T-helper 1 cell treated with Interleukin-12 subunit alpha and Interleukin-12 subunit beta and Interleukin-4 antibody, amounts not matched to agents 30 μg/mL and 1 μg/mL, for 36 hours (primary cell): ENCODE data around the gene HSD17B7.
A peak's percentile ranks its signal among the peaks of the same experiment; 100 is the strongest.
"Not testable (repeated sequence)": the region's sequence is repeated elsewhere in the genome, so short reads cannot be mapped to it uniquely, and the experiment has no call there.

Experiments
- H3K27ac Mint-ChIP-seq: one replicate; pipeline ENCODE4 v1.8.0; 2021; ENCODE audit warnings: mild to moderate bottlenecking, mixed read lengths
- H3K27me3 Mint-ChIP-seq: one replicate; pipeline ENCODE4 v1.8.0; 2021; ENCODE audit warnings: low read depth, mixed read lengths
- H3K36me3 Mint-ChIP-seq: one replicate; pipeline ENCODE4 v1.8.0; 2021; ENCODE audit warnings: low read depth, mixed read lengths
- H3K4me1 Mint-ChIP-seq: one replicate; pipeline ENCODE4 v1.8.0; 2021; ENCODE audit warnings: low read depth, mixed read lengths
- H3K4me3 Mint-ChIP-seq: one replicate; pipeline ENCODE4 v1.8.0; 2021; ENCODE audit warnings: mild to moderate bottlenecking, moderate library complexity, mixed read lengths
- H3K9me3 Mint-ChIP-seq: one replicate; pipeline ENCODE4 v1.8.0; 2021; ENCODE audit warnings: mixed read lengths

HSD17B7 gene

GRCh38 chr1:162784926-162785325 is 5.6 kb upstream of the HSD17B7 start:
- not testable (repeated sequence) for H3K9me3 Mint-ChIP-seq, H3K4me1 Mint-ChIP-seq, H3K36me3 Mint-ChIP-seq, H3K4me3 Mint-ChIP-seq, H3K27ac Mint-ChIP-seq
- H3K27me3 Mint-ChIP-seq, result peaks cover 18% of the 10 kb centered on the region

GRCh38 chr1:162788783-162789182 is 1.7 kb upstream of the HSD17B7 start:
- H3K4me3 Mint-ChIP-seq, H3K27me3 Mint-ChIP-seq, H3K9me3 Mint-ChIP-seq, H3K27ac Mint-ChIP-seq, H3K36me3 Mint-ChIP-seq, H3K4me1 Mint-ChIP-seq: not testable (repeated sequence)

DNA sequence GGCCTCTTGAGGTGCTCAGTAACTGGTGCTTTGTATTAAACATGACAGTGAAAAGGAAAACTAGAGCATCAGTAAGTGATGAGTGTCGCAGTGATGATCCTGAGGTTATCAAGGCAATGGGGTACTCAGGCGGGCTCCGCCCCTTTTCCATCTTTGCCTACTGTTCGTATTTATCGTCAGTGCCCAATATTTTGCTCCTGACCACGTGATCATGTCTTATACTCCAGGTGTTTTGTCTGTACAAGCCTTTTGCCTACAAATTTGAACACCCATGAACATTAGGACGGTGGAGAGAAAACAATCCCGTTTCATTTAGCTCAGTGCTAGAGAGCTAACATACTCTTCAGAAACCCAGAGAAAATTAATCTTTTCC is 469 bp downstream of the HSD17B7 start:
- not testable (repeated sequence) for H3K36me3 Mint-ChIP-seq, H3K4me1 Mint-ChIP-seq, H3K9me3 Mint-ChIP-seq, H3K27me3 Mint-ChIP-seq
- Mint-ChIP-seq H3K4me3 (peak overlapping the region; percentile 86), H3K27ac (peak overlapping the region; percentile 95)

DNA sequence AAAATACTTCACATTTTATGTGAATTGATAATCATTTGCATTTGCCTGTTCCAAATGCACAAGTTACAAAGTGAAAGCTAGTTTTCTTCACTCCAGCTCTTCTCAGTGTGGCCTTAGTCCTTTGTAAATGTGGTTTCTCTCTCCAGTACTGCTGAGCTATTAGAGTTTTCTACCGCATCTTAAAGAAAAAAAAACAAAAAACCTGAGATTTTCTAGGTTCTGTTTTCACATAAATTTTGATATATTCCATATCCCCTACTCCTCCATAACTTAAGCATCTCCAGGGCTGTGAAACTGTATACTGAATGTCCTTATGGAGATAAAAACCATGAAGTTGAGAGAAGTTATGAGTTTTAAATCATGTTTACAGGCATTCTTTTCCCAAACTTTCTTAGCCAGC is 3.8 kb downstream of the HSD17B7 start:
- not testable (repeated sequence) for H3K9me3 Mint-ChIP-seq, H3K27ac Mint-ChIP-seq, H3K4me3 Mint-ChIP-seq, H3K27me3 Mint-ChIP-seq
- Mint-ChIP-seq H3K4me1 (peaks cover 12% of the 10 kb centered on the region), H3K36me3 (peaks cover 20% of the 10 kb centered on the region)

GRCh38 chr1:162796617-162797279 is 6.2 kb downstream of the HSD17B7 start:
- not testable (repeated sequence) for H3K27me3 Mint-ChIP-seq, H3K9me3 Mint-ChIP-seq, H3K4me1 Mint-ChIP-seq, H3K27ac Mint-ChIP-seq, H3K4me3 Mint-ChIP-seq
- peaks cover 36% of the 10 kb centered on the region for H3K36me3 Mint-ChIP-seq

DNA sequence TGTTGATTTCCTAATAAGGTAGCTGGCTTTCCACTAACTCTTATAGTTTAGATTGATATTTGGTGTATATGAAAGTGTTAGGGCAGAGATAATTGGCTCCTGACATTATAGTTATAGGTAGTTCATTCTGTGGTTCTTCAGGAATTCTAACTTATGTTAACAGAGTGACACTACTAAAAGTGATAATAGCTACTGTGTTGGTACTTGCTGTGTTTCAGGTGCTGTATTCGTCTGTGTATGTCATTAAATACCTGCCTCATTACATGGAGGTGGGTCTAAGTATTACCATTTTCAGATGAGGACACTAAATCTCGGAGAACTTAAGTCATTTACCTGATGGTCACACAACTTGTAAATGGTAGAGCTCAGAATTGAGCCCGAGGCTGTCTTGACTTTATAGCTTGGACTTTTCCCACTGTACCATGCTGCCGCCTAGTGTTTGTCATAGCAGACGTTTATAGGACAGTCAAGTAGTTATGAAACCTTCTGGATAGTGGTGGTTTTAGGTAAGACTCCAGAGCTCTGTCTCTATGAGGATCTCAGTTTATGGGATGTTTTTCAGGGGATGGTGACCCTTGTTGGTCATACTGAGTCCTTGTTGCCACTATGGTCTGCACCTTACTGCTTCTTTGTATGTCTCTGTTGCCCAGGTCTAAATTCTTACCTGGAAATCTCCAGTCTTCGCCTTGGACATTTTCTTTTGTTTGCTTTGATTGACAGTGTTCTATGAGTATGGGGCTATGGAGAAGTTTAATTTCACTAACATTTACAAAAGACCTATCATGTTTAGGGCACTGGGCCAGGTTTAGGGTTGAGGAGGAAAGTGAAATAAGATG is 9.7 kb downstream of the HSD17B7 start:
- not testable (repeated sequence) for H3K9me3 Mint-ChIP-seq, H3K4me1 Mint-ChIP-seq, H3K27ac Mint-ChIP-seq, H3K27me3 Mint-ChIP-seq, H3K4me3 Mint-ChIP-seq
- peaks cover 39% of the 10 kb centered on the region for H3K36me3 Mint-ChIP-seq

DNA sequence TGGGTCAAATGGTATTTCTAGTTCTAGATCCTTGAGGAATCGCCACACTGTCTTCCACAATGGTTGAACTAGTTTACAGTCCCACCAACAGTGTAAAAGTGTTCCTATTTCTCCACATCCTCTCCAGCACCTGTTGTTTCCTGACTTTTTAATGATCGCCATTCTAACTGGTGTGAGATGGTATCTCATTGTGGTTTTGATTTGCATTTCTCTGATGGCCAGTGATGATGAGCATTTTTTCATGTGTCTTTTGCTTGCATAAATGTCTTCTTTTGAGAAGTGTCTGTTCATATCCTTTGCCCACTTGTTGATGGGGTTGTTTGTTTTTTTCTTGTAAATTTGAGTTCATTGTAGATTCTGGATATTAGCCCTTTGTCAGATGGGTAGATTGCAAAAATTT is 17.0 kb downstream of the HSD17B7 start:
- not testable (repeated sequence) for H3K4me1 Mint-ChIP-seq, H3K27me3 Mint-ChIP-seq, H3K9me3 Mint-ChIP-seq, H3K4me3 Mint-ChIP-seq, H3K27ac Mint-ChIP-seq
- peaks cover 37% of the 10 kb centered on the region for H3K36me3 Mint-ChIP-seq

GRCh38 chr1:162812357-162812756 is 21.9 kb downstream of the HSD17B7 start:
- peaks cover 18% of the 10 kb centered on the region for H3K36me3 Mint-ChIP-seq
- H3K9me3 Mint-ChIP-seq, H3K27me3 Mint-ChIP-seq, H3K27ac Mint-ChIP-seq, H3K4me3 Mint-ChIP-seq, H3K4me1 Mint-ChIP-seq: not testable (repeated sequence)

DNA sequence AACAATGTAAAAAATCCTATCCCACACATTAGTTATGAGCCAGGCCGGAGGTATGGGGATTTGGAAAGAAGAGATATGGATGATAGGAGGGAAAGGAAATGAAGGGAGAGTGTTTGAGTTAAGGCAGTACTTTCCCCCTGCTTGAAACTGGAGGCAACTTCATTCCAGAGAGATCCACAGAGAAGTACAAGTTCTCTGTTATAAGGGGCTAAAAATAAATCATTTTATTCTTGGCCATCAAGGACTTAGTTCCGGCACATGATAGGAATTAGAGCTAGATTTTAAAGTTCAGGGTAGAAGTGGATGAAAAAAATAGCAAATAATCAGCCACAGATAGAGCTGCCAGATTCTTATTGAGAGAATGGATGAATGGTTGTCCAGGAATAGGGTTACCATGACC is 27.6 kb downstream of the HSD17B7 start:
- H3K4me1 Mint-ChIP-seq, result peaks cover 14% of the 10 kb centered on the region
- H3K4me3 Mint-ChIP-seq, H3K27ac Mint-ChIP-seq, H3K9me3 Mint-ChIP-seq, H3K36me3 Mint-ChIP-seq: not testable (repeated sequence)
- H3K27me3 Mint-ChIP-seq, result peaks cover 24% of the 10 kb centered on the region

DNA sequence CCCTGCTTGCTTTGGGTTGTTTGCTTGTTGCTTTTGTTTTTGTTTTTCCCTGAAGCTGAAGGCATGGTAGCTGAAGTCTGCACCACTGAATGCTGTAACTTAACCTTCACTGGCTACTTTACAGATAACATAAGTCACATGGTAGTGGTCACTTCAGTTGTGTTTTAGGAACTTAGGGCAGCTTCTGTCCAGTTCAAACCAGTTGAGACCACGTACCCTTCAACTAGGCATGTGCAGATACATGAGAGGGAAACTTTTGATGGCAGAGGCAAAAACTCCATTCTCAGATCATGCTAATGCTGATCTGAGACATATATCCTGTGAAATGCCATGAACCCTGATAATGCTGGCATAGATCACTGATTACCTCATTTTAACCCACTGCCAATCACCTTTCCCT is 28.2 kb downstream of the HSD17B7 start:
- peaks cover 17% of the 10 kb centered on the region for H3K4me1 Mint-ChIP-seq
- peaks cover 27% of the 10 kb centered on the region for H3K27me3 Mint-ChIP-seq
- H3K36me3 Mint-ChIP-seq, H3K9me3 Mint-ChIP-seq, H3K27ac Mint-ChIP-seq, H3K4me3 Mint-ChIP-seq: not testable (repeated sequence)

DNA sequence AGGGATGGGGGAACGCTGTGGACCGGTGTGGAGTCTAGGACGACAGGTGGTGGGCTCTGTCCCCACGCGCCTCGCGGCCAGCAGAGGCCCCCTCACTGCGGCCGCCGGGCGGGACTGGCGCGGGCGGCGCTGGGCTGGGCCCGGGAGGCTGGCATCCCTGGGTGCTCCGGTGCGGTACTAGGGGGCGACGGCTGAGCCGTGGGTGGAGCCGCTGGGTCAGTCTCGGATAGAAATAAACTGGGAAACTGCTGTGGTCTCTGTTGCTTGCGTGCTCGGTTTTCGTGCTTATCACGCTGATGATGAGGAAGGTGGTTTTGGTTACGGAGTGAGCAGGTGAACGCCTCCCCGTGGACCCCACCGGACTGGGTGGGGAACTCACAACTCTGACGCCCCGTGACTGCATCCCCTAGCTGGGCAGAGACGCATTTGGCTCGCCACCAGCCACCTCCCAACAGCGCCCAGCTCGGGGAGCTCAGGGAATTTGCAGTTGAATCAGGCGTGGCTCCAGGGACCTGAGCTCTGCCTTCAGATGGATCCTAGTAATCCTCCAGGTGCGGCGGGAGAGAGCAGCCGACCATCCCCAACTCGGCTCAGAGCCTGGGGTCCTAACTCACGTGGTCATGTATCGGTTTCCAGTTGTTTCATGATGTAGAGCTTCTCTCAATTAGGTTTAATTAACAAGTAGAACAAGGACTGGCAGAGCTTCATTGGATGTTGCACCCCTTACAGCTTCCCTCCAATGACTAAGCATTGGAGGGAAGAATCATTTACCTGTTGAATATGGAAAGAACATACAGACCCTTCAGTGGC is 32.1 kb downstream of the HSD17B7 start:
- peaks cover 38% of the 10 kb centered on the region for H3K27me3 Mint-ChIP-seq
- H3K27ac Mint-ChIP-seq, result no peak overlapping the region
- H3K9me3 Mint-ChIP-seq, result no peaks in the 10 kb centered on the region
- peaks cover 17% of the 10 kb centered on the region for H3K4me1 Mint-ChIP-seq
- peak overlapping the region; percentile 68 for H3K4me3 Mint-ChIP-seq
- H3K36me3 Mint-ChIP-seq, result no peaks in the 10 kb centered on the region

DNA sequence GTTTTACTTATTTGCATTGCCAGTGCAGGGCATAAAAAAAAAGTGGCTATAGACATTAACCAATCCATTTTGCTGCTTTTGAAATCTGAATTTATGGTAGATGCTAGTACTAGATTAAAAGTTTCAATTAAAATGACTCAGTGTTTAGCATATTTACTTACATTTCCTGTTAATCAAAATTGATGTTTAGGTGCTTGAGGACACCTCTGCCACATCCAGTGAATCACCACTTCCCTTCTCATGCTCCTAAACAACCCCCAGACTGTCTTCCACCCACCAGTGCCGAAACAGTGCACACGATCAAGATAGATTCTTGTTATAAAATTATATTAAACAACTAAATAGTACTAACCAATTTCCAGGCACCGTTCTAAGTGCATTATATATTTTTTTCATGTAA is 32.7 kb downstream of the HSD17B7 start:
- Mint-ChIP-seq H3K36me3 (no peaks in the 10 kb centered on the region), H3K4me3 (no peak overlapping the region)

DNA sequence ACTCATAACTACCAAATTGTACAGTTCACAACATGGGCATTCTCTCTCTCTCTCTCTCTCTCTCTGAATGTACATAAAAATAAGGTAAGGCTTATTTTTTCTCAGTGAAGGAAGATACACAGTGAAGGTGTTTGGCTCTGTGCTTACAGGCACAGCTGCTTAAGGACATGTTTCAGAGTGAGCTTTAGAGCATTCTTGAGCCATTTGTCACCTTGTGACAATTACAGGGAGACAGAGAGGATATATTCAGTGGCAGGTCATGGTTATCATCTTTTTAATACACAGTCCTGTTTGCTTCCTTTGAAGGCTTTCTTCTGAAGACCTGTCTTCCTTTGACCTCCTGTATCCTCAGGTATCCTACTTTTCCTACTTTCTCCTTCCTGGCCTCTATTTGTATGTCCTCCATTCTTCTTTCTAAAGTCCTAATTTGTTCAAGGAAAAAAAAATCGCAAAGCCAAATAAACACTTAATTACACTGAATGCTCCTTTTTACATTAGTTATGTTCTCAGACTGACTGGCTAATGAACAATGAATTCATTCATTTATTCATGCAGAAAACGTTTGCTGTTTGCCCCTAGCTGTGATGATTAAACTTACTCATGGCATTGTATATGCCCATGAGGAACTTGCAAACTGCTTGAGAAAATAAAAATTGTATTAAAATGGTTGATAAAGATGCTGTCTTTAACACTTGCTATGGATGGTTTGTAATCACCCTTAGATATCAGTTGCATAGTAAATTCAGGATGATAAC is 33.4 kb downstream of the HSD17B7 start:
- H3K27ac Mint-ChIP-seq, result no peak overlapping the region
- H3K36me3 Mint-ChIP-seq, result no peaks in the 10 kb centered on the region
- H3K9me3 Mint-ChIP-seq, result no peaks in the 10 kb centered on the region
- peaks cover 33% of the 10 kb centered on the region for H3K27me3 Mint-ChIP-seq
- no peak overlapping the region for H3K4me3 Mint-ChIP-seq
- H3K4me1 Mint-ChIP-seq, result peaks cover 15% of the 10 kb centered on the region

More for the DNA sequence above, 32.7 kb downstream of the HSD17B7 start:
- H3K27me3 Mint-ChIP-seq, result peaks cover 35% of the 10 kb centered on the region
- no peak overlapping the region for H3K27ac Mint-ChIP-seq
- H3K4me1 Mint-ChIP-seq, result peaks cover 15% of the 10 kb centered on the region
- H3K9me3 Mint-ChIP-seq, result no peaks in the 10 kb centered on the region

- peaks cover 25% of the 10 kb centered on the region for H3K27me3 Mint-ChIP-seq
- no peak overlapping the region for H3K4me3 Mint-ChIP-seq
- no peak overlapping the region for H3K27ac Mint-ChIP-seq
- H3K4me1 Mint-ChIP-seq, result peaks cover 1% of the 10 kb centered on the region
- H3K36me3 Mint-ChIP-seq, result no peaks in the 10 kb centered on the region
- H3K9me3 Mint-ChIP-seq, result no peaks in the 10 kb centered on the region
Observed at GRCh38 chr1:162829268-162829667, 38.8 kb downstream of the HSD17B7 start.
